ENCODE measurements around the gene MCM7.

MCM7 gene

DNA sequence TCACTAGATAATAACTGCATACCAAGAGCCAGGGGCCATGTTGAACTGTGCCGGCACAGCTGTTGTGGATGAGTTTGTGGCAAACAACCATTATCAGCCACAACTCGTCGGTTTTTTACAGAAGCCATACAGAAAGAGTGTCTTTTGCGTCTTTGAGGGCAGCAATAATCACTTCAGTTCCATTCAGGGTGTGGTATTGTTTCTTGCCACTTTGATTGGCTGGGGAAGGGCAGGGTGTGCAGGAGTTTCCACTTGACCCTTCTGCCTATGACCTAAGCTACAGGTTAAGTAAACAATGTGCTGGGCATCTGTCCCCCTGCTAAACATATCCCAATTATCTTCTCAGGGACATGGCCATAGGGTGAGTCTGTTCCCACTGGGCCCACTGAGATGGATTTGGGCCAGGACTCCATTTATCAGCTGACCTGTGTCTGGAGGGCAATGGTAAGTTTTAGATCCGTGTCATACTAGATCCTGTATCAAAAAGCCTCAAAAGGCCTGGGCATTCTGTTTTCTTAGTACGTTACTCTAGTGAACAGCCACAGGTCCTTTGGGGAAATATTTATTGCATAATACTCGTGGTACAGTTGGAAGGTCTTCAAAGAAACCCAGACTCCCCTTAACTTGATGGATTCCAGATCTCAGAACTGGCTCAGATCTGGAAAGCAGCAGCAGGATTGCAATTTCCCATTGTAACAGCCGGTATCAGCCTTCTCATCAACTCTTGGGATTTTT lies 35.6 kb downstream of the MCM7 start:
- no peak for DNase-seq

GRCh38 chr7:100064162-100064561 lies 37.0 kb downstream of the MCM7 start:
- no peak for DNase-seq

DNA sequence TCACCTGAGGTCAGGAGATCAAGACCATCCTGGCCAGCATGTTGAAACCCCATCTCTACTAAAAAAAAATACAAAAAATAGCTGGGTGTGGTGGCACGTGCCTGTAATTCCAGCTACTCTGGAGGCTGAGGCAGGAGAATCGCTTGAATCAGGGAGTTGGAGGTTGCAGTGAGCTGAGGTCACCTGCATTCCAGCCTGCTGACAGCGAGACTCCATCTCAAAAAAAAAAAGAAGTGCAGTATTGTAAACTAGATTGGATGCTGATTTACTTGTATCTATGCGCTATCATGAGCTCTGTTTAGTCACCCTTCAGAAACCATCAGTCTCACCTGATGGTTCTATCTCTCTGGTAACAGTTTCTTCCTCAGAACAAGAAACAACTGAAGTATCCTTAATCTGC lies 37.8 kb downstream of the MCM7 start:
- DNase-seq, result no peak

- no peak for DNase-seq
Observed at GRCh38 chr7:100061518-100062193, 39.5 kb downstream of the MCM7 start.

DNA sequence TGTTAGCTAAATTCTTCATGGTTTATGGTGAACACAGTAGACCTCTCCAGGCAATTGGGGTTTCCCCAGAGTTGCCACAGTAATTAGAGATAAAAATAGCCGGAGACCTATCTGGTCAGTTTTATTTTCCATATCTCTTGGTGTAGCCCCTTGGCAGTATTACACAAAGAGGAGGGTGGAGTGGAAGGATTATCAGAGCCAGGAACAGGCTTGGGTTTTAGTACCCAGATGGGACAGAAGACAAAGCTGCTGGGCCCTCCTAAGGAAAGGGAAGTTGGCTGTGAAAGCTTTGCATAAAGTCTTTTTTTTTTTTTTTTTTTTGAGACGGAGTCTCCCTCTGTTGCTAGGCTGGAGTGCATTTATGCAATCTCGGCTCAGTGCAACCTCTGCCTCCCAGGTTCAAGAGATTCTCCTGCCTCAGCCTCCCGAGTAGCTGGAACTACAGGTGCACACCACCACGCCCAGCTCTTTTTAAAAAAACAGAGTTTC lies 41.9 kb downstream of the MCM7 start:
- no peak for DNase-seq

GRCh38 chr7:100057006-100057405 lies 44.2 kb downstream of the MCM7 start:
- DNase-seq, result no peak

- no peak for DNase-seq
Observed at GRCh38 chr7:100053215-100053614, 48.0 kb downstream of the MCM7 start.

DNA sequence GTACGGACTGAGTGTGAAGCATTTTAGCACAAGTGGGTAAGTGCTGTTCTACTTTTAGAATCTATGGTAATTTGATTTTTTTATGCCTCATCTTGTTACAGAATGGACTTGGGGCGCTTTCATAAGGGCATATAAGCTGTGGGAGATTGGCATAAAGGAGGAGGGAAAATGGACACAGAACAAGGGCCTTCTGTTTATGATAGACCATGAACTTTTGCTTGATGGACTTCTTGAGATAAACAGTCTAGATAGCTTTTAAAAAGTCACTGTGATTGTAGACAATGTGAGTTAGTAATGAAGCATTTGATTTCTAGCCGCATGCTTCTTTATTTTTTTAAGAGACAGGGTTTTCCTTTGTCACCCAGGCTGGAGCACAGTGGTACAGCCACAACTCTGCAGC lies 49.6 kb downstream of the MCM7 start:
- DNase-seq, result no peak

DNA sequence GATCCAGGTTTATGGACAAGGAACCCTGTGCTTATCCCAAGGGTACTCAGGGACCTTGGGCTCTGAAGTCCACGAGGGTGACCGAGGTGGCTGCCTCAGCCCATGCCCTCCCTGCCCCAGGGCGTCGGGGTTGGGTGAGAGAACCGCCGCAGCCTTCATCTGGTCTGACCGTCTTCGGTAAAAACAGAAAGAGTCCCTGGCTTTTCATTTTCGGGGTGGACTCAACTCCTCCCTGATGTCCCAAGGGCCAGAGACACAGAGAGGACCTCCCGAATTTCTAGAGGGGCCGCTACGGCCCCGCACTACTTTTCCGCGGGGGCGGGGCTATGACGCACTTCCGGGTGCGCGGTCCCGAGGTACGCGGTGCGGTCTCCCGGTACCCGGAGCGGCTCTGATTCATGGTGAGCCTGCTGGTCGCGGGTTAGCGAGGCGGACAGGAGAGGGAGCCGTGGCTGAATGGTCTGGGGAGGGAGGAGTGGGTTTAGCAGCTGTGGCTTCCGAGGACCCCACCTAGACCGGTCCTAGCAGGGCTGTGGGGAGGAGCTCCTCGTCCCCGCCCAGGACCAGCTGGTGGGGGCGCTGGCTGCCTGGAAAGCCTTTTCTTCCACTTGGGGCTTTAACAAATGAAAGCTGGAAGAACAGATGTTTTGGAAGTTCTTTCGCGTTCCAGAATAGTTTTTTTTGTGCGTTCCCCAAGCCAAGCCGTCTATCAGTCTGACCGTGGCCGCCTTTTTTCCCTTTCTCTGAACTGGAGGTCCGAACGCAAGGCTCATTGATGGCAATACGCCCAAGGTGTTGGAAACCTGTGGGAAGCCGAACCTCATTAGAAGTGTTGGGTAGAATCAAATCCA lies 51.5 kb downstream of the MCM7 start, which contains the start of gene ZSCAN21:
TSS of gene ZSCAN21 (plus strand) at position 334 of the 851 bp plus-strand sequence. CDS start 7,233 bp downstream, outside the sequence.
- peak; percentile 72 for DNase-seq

- no peak for DNase-seq
Observed at GRCh38 chr7:100048680-100049079, 52.5 kb downstream of the MCM7 start.

DNA sequence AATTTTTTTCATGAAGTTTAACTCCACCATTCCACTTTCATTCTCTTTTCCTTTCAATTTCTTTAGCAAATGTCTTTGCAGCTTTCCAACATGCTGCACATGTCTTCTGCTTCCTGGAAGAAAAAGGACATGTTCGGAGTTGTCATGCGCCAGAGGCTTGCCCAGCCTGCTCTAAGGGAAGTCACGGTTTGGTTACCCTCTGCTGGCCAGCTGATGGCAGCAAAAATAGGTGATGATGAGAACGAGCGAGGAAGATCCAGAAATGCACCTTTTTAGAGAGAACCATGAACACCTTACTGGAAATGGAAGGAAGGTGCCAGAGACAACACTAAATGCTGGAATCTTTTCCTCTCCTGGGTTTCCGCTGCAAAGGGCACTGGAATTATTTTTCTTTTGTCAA lies 56.5 kb downstream of the MCM7 start:
- no peak for DNase-seq

Measured in activated CD4-positive, alpha-beta T cell treated with anti-CD3 and anti-CD28 coated beads, Interleukin-2, amount 50 U/mL, for 1 hour (primary cell).